Adrenal gland (tissue), 5 donors: Measurements from ENCODE around the gene GPR161.

Experiments used
- POLR2A ChIP-seq, 2 donors: fragments of 450-650 bp; IDR thresholded peaks; one replicate each; pipeline ENCODE4 v1.6.1; 2017; ENCODE audit warnings: antibody characterized with exemption in 2 of 2, mild to moderate bottlenecking in 2 of 2, moderate library complexity in 1 of 2
- TF ChIP-seq, protein P1 (sequence below), 6 experiments: fragments of 450-650 bp in 4 of 6; fragments of 200-600 bp in 2 of 6; sonication (generic) in 1 of 6; IDR thresholded peaks; 1 replicate in 5 of 6; 2 replicates in 1 of 6; pipeline versions ENCODE4 v1.5.1 to v1.8.0; 2016 to 2021; ENCODE audit warnings: antibody characterized with exemption in 6 of 6, mild to moderate bottlenecking in 2 of 6, moderate library complexity in 1 of 6
- donor health status: DM: no; HTN: no; CAD: no.

DNA sequence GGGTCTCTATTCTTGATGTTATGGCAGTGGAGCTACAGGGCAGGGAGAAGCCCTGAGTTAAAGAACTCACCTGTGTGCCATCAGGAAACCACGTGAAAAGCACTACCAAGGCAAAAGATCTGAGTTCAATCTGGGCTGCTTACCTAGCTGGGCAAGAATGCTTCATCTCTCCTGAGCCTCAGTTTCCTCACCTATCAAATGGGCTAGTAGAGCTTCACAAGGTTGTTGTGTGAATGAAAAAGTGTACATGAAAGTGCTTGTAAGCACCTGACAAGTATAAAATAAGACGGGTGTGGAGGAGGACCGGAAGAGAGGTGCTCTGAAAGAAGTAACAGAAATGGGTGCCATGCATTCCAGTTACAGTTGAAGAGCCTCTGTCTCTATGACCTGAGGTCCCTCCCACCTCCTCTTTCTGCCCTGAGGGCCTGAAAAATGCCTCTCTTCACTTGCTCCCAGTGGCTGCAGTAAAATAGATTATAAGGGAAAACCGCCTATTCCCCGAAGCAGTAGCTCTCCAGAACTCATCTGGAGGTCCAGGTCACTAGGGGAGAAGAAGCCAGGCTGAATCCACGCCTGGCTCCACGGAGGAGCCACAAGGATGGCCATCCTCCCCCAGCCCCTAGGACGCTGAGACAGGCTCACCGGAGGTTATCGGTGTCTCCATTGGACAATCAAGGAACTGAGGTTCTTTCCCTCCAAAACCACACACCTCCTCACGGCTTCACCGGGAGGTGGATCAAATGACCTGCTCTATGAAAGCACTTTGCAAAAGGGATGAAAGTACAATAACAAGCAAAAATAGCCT, 1.4 kb downstream of the GPR161 start:
- TF ChIP-seq, protein P1, sequence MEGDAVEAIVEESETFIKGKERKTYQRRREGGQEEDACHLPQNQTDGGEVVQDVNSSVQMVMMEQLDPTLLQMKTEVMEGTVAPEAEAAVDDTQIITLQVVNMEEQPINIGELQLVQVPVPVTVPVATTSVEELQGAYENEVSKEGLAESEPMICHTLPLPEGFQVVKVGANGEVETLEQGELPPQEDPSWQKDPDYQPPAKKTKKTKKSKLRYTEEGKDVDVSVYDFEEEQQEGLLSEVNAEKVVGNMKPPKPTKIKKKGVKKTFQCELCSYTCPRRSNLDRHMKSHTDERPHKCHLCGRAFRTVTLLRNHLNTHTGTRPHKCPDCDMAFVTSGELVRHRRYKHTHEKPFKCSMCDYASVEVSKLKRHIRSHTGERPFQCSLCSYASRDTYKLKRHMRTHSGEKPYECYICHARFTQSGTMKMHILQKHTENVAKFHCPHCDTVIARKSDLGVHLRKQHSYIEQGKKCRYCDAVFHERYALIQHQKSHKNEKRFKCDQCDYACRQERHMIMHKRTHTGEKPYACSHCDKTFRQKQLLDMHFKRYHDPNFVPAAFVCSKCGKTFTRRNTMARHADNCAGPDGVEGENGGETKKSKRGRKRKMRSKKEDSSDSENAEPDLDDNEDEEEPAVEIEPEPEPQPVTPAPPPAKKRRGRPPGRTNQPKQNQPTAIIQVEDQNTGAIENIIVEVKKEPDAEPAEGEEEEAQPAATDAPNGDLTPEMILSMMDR (IDR thresholded peaks at IDR 0.05), result no peak
- TF ChIP-seq POLR2A (IDR thresholded peaks at IDR 0.05), result no peak
